HS-5 (cell line): ENCODE data around the gene TXNRD1.
"Not testable (repeated sequence)": the region's sequence is repeated elsewhere in the genome, so short reads cannot be mapped to it uniquely, and the experiment has no call there.

Source experiments
- DNase-seq: peaks from one replicate; pipeline ENCODE4 v3.0.0-alpha.2; 2012; ENCODE audit warnings: low read depth

TXNRD1 gene

DNA sequence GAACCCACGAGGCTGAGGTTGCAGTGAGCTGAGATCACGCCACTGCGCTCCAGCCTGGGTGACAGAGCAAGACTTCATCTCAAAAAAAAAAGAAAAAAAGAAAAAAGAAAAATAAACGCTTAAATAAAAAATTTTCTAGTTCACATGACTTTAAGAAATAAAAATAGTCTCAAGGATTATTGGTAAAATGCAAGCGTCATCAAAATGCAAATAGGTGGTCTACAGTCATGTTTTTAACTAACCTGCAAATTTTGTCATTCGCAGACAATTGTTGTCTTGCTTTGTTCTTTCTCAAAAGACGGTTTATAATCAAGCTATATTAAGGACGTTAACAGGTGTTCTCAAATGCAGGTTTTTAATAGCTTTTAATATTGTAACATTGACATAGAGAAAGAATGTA is 22.4 kb downstream of the TXNRD1 start:
- DNase-seq = no peak

DNA sequence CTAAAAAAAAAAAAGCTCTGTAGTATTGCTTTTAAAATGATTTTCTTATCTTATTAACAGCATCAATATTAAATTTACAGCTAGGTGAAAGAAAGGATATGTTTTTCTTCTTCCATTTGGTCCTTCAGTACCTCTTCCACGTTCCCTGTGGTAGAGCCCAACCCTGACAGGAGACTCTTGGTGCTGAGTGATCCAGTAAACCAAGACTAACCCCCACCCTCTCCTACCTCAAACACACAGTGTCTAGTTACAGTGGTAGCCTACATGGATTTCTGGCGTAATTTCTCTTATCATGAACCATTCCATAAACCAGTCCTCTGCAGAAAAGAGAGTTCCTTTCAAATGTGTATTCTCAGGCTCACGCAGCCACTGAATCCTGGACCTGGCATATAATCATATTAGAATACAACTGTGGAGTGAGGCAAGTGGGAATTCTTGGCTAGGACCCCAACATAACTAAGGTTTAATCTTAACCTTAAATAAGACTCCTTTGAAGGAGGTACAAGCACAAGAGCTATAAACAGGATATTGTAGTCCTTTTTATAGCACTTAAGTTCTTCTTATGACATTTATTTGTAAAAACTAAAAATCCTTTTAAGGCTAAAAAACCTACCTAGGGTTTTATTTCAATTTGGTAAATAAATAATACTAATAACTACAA is 27.1 kb downstream of the TXNRD1 start:
- DNase-seq = no peak

DNA sequence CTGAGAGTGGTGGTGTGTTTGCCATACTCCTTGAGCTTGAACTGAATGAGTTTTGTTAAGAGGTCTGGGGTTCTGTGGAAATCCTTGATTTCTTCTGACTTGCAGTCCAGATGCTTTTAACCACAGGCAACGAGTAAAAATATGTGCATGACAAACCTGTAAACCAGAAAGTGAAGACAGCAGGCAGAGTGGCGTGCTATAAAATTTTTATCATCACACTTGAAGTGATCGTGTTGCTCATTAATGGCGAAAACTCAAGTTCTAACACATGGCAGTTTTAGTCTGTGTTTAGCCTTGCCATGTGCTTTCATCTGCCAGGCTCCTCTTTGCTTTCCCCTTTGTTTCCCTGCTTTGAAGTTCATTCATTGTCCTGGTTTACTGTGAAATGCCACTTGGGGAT is 28.0 kb downstream of the TXNRD1 start:
- no peak for DNase-seq

DNA sequence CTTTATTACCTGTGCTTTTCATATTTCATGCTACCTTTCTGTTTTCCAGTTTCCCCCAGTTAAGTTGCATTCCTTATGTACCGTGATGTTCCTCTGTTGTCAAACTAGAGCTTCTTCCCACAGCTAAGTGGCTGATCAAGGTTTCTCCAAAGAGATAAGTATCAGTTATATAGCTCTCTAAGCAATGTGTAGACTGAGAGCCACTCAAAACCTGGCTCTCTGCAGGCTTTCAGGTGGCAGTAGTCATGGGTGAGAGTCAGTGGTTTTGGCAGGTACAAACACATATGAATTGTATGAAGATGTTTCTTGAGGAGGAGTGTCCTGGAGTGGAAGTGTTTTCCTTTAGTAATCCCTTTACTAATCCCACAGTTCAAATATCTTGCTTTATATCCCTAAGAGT is 28.4 kb downstream of the TXNRD1 start:
- no peak for DNase-seq

DNA sequence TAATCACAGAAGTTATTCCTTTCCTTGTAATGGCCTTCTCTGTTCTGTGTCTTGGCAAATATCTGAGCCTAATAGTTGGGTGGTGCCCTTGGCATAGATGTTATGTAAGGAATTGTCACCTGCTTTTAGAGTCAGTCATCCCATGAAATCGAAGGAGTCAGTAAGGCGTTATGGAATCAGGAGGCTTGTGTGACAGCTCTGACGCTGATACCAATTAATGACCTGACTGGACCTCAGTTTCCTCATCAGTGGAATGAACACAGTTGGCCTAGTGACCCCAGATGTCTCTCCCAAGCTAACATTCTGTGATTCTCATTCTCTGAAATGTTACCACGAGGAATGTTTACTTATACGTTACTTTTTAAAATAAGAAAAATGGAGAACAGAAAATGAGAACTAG is 32.1 kb downstream of the TXNRD1 start:
- DNase-seq = no peak

DNA sequence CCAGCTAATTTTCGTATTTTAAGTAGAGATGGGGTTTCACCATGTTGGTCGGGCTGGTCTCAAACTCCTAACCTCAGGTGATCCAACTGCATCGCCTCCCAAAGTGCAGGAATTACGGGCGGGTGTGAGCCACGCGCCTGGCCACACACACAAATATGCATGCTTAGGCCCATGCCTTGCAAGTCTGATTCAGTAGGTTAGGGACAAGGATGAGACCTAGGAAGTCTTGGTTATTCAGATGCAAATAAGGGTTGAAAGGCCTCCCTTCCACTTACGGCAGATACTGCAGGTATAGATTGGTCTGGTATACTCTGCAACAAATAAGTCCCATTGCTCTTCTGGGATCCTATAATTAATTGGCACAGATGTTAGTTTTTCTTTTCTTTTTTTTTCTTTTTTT is 32.9 kb downstream of the TXNRD1 start:
- no peak for DNase-seq

DNA sequence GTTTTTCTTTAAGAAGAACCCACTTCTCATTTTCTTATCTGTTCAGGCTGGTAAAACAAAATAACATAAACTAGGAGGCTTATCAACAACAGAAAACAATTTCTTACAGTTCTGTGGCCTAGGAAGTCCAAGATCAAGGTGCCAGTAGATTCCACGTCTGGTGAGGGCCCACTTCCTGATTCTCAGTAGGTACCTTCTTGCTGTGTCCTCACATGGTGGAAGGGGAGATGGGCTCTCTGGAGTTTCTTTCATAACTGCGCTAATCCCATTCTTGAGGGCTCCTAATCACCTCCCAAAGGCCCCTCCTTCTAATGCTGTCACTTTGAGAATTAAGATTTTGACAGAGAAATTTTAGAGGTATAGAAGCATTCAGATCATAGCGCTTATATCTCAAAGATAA is 33.4 kb downstream of the TXNRD1 start:
- no peak for DNase-seq

DNA sequence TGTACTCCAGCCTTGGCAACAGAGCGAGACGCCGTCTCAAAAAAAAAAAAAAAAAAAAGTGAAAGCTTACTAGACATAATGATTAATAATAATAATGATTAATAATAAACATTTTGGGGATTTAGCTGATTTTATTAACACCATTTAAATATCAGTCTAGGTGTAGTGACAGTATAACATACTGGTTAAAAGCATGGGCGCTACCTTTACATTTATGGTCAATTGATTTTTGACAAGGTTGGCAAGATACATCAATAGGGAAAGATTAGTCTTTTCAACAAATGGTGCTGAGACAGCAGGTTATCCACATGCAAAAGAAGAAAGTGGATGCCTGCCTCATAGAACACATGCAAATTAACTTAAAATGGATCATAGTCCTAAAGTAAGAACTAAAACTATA is 34.3 kb downstream of the TXNRD1 start:
- DNase-seq = no peak

DNA sequence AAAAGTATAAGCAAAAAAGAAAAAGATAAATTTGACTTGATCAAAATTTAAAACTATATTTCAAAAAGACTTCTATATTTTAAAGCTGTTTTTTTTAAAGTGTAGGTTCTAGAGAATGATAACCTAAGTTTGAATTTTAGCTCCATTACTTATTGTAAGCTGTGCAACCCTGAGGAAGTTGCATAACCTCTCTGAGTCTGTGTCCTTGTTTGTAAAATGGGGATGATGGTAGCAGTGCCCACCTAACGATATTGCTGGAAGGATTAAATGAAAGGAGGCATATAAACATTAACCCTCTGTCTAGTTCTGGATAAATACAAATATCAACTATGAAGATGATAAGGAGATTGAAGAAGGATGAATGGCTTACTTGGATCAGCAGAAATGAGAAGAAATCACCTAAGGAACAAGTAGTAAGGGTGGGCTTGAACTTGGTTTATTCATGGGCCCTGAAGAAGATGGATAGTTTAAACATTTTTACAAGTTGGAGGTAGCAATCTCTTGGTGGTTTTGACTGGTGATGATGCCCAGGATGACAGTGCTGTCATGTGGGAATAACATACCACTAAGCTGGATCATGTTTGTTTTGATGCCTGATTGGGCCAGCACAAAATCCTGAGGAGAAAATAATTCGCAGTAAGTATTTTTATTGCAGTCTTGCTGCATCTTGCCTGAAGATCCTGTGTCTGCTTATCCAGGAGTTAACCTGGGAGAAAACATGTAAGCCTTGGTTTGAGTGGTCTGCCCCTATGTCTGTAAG is 35.0 kb downstream of the TXNRD1 start:
- no peak for DNase-seq

DNA sequence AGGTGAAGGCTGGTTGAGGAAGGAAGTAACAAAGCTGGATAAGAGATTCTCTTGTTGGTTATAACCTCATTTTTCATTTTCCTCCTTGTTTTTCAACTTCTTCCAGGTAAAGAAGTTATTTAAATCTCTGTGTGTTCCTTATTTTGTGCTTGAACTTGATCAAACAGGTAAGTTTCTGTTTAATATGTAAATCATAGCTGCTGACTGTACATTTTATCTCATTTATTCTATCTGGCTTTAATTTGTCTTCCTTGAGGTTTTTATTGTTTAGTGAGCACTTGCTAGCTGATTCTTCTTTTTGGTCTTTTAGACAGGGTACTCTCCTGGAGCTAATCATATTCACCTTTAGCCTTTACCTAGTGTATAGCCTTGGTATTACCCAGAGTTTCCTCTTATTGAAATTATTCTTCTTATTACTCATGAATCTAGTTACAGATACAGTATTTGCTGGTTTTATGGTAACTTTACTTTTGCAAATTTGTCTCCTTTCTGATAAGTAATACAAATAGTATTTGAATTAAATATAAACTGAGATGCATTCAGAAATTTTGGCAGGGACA is 42.4 kb downstream of the TXNRD1 start:
- no peak for DNase-seq

DNA sequence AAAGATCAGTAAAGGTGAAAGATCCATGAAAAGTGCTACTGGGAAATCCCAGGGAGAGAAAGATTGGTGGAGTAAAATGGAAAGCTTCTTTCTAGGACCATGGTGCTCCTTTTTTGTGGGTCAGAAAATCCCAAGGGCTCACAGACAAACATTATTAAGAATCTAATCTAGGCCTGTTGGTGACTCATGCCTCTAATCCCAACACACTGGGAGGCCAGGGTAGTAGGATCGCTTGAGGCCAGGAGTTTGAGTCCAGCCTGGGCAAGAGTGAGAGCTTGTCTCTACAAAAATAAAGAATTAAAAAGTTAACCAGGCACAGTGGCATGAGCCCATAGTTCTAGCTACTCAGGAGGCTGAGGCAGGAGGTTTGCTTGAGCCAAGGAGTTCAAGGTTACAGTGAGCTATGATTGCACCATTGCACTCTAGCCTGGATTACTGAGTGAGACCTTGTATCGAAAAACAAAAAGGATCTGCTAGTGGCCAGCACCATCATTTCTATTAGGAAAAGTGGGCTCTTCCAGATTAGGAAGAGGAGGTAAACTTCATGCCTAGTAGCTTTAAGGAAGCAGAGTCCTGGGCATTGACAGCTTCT is 43.0 kb downstream of the TXNRD1 start:
- DNase-seq = no peak

DNA sequence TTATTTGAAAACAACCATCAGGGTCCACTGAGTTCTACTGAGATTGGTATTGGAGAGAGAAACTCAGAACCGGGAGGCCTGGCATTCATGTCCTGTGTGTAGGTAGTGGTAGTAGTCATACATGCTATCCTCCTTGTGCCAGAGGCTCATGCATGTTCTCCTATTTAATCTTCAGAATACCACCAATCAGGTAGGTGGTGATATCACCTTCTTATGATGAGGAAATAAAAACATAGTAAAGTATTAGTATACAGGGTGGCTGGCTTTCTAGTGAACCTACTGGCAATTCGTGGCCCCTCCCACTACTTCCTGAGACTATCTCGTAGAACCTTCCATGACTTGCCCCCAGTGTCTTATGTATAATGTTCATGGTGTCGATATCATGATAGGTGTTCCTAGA is 47.4 kb downstream of the TXNRD1 start:
- DNase-seq = no peak

DNA sequence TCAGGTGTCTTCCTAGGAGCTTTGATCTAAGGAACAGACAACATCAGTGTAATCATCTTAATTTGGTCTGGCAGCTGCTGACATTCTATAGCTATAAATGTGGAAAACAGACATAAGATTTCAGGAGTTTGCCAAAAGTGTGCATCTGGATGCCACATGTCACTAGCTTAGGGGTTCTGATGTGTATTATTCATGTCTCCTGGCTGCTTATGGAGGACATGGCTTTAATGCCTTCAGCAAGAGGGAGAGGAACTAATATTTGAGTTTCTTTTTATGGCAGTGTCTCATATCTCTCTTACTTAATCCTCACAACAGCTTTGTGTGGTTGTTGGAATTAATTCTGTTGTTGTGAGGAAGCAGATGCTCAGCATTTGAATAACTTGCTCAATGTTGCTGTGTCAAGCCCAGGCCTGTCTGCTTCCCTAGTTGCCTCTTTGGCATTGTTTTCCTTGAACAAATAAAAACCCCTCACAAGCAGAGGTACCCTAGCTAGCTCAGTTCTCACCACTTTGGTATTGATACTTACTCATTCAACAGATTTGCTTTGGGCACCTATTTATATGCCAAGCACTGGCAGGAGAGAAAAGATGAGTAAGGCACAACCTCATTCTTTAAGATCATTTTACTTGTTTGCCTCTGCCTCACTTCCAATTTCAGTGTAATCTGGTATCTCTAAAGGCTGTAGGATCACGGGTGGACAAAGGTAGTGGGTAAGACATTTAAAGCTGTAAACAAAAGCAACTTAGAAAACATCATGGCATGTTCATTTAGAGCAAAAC is 48.2 kb downstream of the TXNRD1 start:
- DNase-seq = peak; percentile 83

DNA sequence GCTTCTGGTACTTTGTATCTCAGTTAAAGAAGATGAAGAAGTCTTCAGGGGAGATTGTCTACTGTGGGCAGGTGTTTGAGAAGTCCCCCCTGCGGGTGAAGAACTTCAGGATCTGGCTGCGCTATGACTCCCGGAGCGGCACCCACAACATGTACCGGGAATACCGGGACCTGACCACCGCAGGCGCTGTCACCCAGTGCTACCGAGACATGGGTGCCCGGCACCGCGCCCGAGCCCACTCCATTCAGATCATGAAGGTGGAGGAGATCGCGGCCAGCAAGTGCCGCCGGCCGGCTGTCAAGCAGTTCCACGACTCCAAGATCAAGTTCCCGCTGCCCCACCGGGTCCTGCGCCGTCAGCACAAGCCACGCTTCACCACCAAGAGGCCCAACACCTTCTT is 49.9 kb downstream of the TXNRD1 start:
- not testable (repeated sequence) for DNase-seq

DNA sequence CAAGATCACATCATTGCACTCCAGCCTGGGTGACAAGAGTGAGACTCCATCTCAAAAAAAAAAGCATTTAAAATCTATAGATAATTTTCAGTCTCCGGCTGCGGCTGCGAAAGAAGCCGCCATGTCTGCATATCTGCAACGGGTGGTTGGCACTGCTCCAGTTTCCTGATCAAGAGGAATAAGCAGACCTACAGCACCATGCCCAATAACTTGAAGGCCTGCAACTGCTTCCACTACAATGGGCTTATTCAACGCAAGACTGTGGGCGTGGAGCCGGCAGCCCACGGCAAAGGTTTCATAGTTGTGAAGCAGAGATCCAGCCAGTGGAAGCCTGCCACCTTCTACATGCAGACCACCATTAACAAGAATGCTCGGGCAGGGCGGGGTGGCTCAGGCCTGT is 57.4 kb downstream of the TXNRD1 start:
- DNase-seq = no peak

DNA sequence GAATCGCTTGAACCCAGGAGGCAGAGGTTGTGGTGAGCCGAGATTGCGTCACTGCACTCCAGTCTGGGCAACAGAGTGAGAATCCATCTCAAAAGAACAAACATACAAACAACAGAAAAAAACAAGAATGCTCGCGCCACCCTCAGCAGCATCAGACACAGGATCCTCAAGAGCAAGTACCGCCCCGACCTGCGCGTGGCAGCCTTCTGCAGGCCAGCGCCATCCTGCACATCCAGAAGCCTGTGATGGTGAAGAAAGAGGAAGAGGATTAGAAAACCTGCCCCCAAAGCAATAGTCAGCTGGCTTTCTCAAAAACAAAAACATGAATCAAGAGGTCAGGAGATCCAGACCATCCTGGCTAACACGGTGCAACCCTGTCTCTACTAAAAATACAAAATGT is 57.9 kb downstream of the TXNRD1 start:
- DNase-seq = no peak

DNA sequence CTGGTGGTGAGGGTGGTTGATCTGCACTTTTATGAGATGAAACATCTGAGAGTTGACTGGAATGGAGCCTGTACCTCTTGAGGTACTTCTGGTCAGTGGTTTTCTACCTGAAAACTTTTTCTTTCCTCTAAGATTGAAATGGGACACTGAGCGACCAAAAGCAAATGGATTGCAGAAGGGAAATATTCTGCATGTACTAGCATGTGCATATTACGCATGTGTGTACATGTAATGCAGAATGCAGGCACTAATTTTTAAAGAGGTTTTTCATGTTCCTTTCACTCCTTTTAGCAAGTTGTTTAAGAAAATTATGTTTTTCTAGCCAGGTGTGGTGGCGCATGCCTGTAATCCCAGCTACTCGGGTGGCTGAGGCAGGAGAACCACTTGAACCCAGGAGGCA is 59.2 kb downstream of the TXNRD1 start:
- DNase-seq = no peak

DNA sequence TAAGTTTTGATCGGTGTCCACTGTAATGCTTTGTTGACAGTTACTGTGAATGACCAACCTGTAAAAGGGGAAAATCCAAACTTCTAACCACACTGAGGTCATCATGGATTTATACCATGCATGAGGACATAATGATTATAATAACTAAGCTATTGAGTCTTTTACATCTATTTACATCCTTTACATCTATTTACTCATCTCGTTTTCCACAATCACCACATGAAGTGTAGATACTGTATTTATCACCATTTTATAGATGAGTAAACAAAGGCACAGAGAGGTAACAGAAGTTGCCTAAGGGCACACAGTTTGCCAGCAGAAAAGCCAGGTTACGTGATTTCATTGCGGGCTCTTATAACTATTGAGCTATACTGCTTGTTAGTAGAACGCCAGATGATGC is 60.1 kb downstream of the TXNRD1 start:
- no peak for DNase-seq

DNA sequence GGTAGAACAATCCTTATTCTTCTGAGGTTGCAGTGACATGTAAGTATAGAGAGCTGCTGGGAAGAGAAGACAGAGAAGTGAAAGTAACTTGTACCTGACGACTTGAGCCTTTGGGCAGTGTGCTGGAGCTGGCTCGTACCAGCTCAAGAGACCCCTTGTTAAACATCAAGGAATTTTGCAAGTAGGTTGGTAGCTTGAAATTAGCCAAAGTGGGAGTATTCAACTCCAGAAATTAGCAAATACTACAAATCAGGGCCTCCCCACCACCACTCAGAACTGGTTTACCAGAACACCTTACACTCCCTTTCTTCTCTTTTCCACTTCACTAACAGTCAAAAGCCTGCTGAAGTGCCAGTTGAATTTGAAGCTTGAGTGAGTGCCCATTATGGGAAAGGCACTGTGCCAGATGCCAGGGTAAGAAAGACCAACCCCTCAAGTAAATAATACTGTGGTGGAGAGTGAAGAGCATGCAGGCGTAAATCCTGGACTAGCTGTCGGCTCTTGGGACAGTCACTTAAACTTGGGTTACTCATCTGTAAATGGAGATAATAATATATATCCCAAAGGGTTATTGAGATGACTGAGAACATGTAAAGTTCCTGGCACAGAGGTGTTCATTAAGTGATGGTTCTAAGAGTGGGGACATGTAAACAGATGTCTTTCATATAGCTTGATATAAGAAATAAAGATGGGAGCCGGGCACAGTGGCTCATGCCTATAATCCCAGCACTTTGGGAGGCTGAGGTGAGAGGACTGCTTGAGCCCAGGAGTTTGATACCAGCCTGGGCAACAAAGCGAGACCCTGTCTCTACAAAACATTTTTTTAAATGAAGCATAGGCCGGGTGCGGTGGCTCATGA is 60.9 kb downstream of the TXNRD1 start:
- no peak for DNase-seq

DNA sequence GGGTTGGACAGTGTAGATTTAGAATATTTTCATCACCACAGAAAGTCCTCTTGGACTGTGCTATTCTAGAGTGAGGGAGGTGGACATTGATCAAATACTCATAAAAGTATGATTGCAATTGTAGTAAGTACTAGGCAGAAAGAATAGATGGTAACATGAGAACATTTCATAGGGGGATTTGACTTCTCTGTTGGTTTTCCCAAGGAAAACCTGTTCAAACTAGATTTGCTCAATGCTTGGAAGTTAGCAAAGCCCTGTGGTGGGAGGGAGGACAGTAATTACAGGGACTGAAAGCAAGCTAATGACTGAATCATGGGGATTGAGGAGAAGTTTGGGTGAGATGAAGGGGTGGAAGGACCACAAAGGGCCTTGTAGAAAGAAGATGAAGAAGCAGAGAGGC is 63.6 kb downstream of the TXNRD1 start:
- no peak for DNase-seq

DNA sequence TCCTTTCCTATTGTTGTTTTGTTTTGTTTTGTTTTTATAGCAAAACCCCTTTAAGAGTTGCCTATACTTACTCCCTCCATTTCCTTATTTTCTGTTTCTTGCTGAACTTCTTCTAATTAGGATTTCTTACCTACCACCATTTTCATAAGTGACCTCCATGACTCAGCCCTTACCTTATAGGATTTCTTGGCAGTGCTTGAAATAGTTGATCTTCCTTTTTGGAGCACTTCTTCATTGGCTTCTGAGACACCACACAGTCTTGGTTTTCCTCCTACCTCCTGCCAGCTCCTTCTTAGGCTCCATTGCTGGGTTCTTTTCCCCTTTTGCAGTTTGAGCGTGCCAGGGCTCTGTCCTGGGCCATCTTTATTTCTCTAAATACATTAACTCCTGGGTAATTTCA is 64.5 kb downstream of the TXNRD1 start:
- no peak for DNase-seq
